DND-41 (cell line): Measurements from ENCODE around the gene OPCML.

Source experiments
- ATAC-seq: fragments of 200-7000 bp; cut with Tn5 transposase; 3 replicates; pipeline ENCODE4 v1.9.1; 2021; ENCODE audit warnings: low read depth; ENCODE audit not compliant: insufficient read depth
- DNase-seq: peaks from one replicate; pipeline ENCODE4 v3.0.0-alpha.2; 2020
- H2AFZ ChIP-seq: 2 replicates; pipeline ENCODE4 v1.6.0; 2012; ENCODE audit warnings: low read depth, low read length
- H3K27ac ChIP-seq: 2 replicates; pipeline ENCODE4 v1.5.1; 2012; ENCODE audit warnings: low read length, inconsistent platforms
- H3K27me3 ChIP-seq: fragments of 200-600 bp; sonication (generic); 2 replicates; pipeline ENCODE4 v1.6.0; 2012; ENCODE audit warnings: low read length, mild to moderate bottlenecking, inconsistent platforms; ENCODE audit not compliant: insufficient read depth, poor library complexity
- H3K36me3 ChIP-seq: 2 replicates; pipeline ENCODE4 v1.5.1; 2012; ENCODE audit warnings: low read length, inconsistent platforms; ENCODE audit not compliant: insufficient read depth
- H3K4me1 ChIP-seq: 2 replicates; pipeline ENCODE4 v1.5.1; 2012; ENCODE audit warnings: mild to moderate bottlenecking, low read length; ENCODE audit not compliant: insufficient read depth
- H3K4me2 ChIP-seq: 2 replicates; pipeline ENCODE4 v1.6.0; 2012; ENCODE audit warnings: mild to moderate bottlenecking, moderate library complexity, low read length, inconsistent platforms; ENCODE audit not compliant: insufficient read depth
- H3K4me3 ChIP-seq, 2 experiments: fragments of 200-600 bp in 1 of 2; shearing (Covaris generic) in 1 of 2; 2 replicates each; pipeline ENCODE4 v1.5.1; 2012 to 2016; ENCODE audit warnings: inconsistent platforms in 2 of 2, low read length in 2 of 2, mild to moderate bottlenecking in 2 of 2, low read depth in 1 of 2, moderate library complexity in 1 of 2
- H3K79me2 ChIP-seq: 2 replicates; pipeline ENCODE4 v1.6.0; 2012; ENCODE audit warnings: low read length, inconsistent platforms; ENCODE audit not compliant: insufficient read depth
- H3K9ac ChIP-seq: 2 replicates; pipeline ENCODE4 v1.6.0; 2012; ENCODE audit warnings: low read depth, mild to moderate bottlenecking, inconsistent platforms, low read length, moderate library complexity
- H3K9me3 ChIP-seq: 2 replicates; pipeline ENCODE4 v1.5.1; 2012; ENCODE audit warnings: low read length, moderate library complexity, mild to moderate bottlenecking, inconsistent platforms; ENCODE audit not compliant: insufficient read depth, severe bottlenecking
- H4K20me1 ChIP-seq: 2 replicates; pipeline ENCODE4 v1.6.0; 2012; ENCODE audit warnings: low read length; ENCODE audit not compliant: insufficient read depth
- CTCF ChIP-seq: IDR thresholded peaks from 2 replicates; pipeline ENCODE4 v1.5.1; 2012; ENCODE audit warnings: borderline replicate concordance, low read length, moderate library complexity, mild to moderate bottlenecking; ENCODE audit not compliant: poor library complexity, severe bottlenecking; ENCODE audit errors: extremely low read depth
- EZH2 ChIP-seq: IDR thresholded peaks from 3 replicates; pipeline ENCODE4 v1.6.1; 2012; ENCODE audit warnings: borderline replicate concordance, low read depth, mild to moderate bottlenecking, moderate library complexity, low read length, inconsistent platforms; ENCODE audit not compliant: severe bottlenecking

The OPCML gene

DNA sequence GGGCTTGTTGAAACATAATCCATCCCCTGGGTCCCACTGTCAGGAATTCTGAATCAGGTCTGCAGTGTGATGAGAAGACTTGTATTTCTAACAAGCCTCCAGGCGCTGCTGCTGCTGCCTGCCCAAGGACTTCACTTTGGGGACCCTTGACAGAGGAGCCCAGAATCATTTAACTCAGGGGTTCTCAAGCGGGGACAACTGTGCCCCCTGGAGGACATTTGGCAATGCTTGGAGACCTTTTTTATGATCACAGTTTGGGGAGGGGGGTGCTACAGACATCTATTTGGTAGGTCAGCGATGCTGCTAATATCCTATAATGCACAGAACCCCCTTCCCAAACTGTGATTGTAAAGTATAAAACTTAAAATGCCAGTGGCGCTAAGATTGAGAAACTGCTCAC lies 312.8 kb downstream of the OPCML start:
- Histone ChIP-seq H3K27ac (no peak overlapping the region), H3K4me3 (no peak overlapping the region), H3K36me3 (no peaks in the 10 kb centered on the region), H4K20me1 (0 out of 2 replicates have a peak, but pooled peaks cover 2% of the 10 kb centered on the region), H2AFZ (no peak overlapping the region), H3K9ac (no peak overlapping the region), H3K9me3 (no peaks in the 10 kb centered on the region), H3K79me2 (no peaks in the 10 kb centered on the region), H3K4me1 (no peaks in the 10 kb centered on the region), H3K4me2 (no peak overlapping the region), H3K27me3 (peaks cover 37% of the 10 kb centered on the region)
- ATAC-seq (no peak), DNase-seq (no peak)
- peak; percentile 34 for TF ChIP-seq CTCF
- TF ChIP-seq EZH2, result no peak

DNA sequence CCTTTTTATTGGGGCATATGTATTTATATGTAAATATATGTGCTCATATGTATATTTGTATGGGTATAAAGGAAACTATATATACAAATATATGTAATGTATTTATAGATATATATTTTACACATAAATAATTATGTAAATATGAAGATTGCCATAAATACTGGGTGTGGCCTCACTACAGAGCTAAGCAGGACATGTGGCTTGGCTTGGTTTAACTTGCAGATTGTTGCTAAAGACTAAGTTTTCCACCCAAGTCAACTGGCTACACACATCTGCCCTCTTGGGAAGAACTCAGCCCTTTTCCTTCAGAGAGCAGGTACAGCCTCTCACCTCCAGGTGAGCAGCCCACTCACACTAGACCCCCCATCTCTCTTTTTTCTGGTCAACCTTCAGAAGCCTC lies 315.5 kb downstream of the OPCML start:
- Histone ChIP-seq H3K4me3 (no peak overlapping the region), H3K36me3 (no peaks in the 10 kb centered on the region), H3K4me1 (no peaks in the 10 kb centered on the region), H3K27ac (no peak overlapping the region), H3K27me3 (peaks cover 41% of the 10 kb centered on the region), H2AFZ (no peak overlapping the region), H3K4me2 (no peak overlapping the region), H4K20me1 (0 out of 2 replicates have a peak, but pooled peaks cover 2% of the 10 kb centered on the region), H3K9me3 (no peaks in the 10 kb centered on the region), H3K9ac (no peak overlapping the region), H3K79me2 (no peaks in the 10 kb centered on the region)
- DNase-seq (no peak), ATAC-seq (no peak)
- TF ChIP-seq EZH2, result no peak

GRCh38 chr11:133215596-133216230 lies 316.6 kb downstream of the OPCML start:
- H3K36me3 ChIP-seq, result no peaks in the 10 kb centered on the region
- no peak for TF ChIP-seq CTCF
- no peak for TF ChIP-seq EZH2
- H3K9me3 ChIP-seq, result no peaks in the 10 kb centered on the region

GRCh38 chr11:133214646-133215045 lies 317.7 kb downstream of the OPCML start:
- DNase-seq (no peak), ATAC-seq (no peak)
- H3K9ac ChIP-seq, result no peak overlapping the region
- H3K36me3 ChIP-seq, result no peaks in the 10 kb centered on the region
- H3K27ac ChIP-seq, result no peak overlapping the region
- H3K9me3 ChIP-seq, result no peaks in the 10 kb centered on the region
- no peak overlapping the region for H2AFZ ChIP-seq
- H3K27me3 ChIP-seq, result peaks cover 42% of the 10 kb centered on the region
- no peaks in the 10 kb centered on the region for H3K4me1 ChIP-seq
- no peaks in the 10 kb centered on the region for H3K79me2 ChIP-seq
- H4K20me1 ChIP-seq, result 0 out of 2 replicates have a peak, but pooled peaks cover 2% of the 10 kb centered on the region
- TF ChIP-seq CTCF (no peak), EZH2 (no peak)
- no peak overlapping the region for H3K4me3 ChIP-seq
- H3K4me2 ChIP-seq, result no peak overlapping the region

More at GRCh38 chr11:133215596-133216230, 316.6 kb downstream of the OPCML start:
- Histone ChIP-seq H3K4me3 (no peak overlapping the region), H3K27me3 (peaks cover 42% of the 10 kb centered on the region), H3K4me1 (no peaks in the 10 kb centered on the region), H3K27ac (no peak overlapping the region), H3K9ac (no peak overlapping the region), H3K4me2 (no peak overlapping the region), H4K20me1 (0 out of 2 replicates have a peak, but pooled peaks cover 2% of the 10 kb centered on the region), H3K79me2 (no peaks in the 10 kb centered on the region), H2AFZ (no peak overlapping the region)
- DNase-seq (no peak), ATAC-seq (no peak)
